ENCODE data around the gene CYSLTR2.

DNA sequence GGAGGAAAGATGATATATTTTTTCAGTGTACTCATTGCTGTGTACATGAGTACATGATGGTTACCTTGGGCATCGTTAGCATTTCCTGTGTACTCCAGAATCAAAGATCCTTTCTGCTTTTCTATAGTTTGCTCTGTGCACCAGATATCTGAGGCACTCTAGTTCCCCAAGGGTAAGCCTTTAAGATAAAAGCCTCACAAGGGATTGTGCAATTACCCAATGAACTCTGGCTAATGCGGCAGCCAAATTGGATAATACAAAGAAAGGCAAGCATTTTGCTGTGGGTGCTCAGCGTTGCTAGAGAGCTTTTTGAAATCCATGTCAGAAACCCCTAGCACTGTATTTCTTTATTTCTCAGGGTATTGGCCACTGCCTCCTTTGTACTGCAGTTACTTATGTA, 2.9 kb downstream of the CYSLTR2 start:
- TF ChIP-seq, protein P1, sequence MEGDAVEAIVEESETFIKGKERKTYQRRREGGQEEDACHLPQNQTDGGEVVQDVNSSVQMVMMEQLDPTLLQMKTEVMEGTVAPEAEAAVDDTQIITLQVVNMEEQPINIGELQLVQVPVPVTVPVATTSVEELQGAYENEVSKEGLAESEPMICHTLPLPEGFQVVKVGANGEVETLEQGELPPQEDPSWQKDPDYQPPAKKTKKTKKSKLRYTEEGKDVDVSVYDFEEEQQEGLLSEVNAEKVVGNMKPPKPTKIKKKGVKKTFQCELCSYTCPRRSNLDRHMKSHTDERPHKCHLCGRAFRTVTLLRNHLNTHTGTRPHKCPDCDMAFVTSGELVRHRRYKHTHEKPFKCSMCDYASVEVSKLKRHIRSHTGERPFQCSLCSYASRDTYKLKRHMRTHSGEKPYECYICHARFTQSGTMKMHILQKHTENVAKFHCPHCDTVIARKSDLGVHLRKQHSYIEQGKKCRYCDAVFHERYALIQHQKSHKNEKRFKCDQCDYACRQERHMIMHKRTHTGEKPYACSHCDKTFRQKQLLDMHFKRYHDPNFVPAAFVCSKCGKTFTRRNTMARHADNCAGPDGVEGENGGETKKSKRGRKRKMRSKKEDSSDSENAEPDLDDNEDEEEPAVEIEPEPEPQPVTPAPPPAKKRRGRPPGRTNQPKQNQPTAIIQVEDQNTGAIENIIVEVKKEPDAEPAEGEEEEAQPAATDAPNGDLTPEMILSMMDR (IDR thresholded peaks at IDR 0.05; ENCODE audit: insufficient read depth, low read length, poor library complexity, severe bottlenecking): no peak
- TF ChIP-seq EZH2phosphoT487 (conservative IDR thresholded peaks at IDR 0.05; ENCODE audit: low read length): no peak

All from SU-DHL-6 (cell line).